Glutamatergic neuron (in vitro differentiated cells): Measurements from ENCODE around the gene TIMM44. TPM values are rescaled to one million over a fixed set of nuclear protein-coding genes. Genes with fewer than 3 reads are reported as not detected.
A peak's percentile ranks its signal among the peaks of the same experiment; 100 is the strongest.

Experiments
- DNase-seq: peaks from one replicate; pipeline ENCODE4 v3.0.0; 2022
- H3K27ac Mint-ChIP-seq: one replicate; pipeline ENCODE4 v1.8.0; 2020; ENCODE audit warnings: mild to moderate bottlenecking, mixed read lengths, inconsistent platforms; ENCODE audit not compliant: unreplicated experiment
- H3K27me3 Mint-ChIP-seq: one replicate; pipeline ENCODE4 v1.8.0; 2020; ENCODE audit warnings: mild to moderate bottlenecking, moderate library complexity, mixed read lengths, inconsistent platforms; ENCODE audit not compliant: unreplicated experiment
- H3K36me3 Mint-ChIP-seq: one replicate; pipeline ENCODE4 v1.8.0; 2020; ENCODE audit warnings: mild to moderate bottlenecking, mixed read lengths, inconsistent platforms; ENCODE audit not compliant: unreplicated experiment
- H3K4me1 Mint-ChIP-seq: one replicate; pipeline ENCODE4 v1.8.0; 2020; ENCODE audit warnings: mild to moderate bottlenecking, low read depth, mixed read lengths, inconsistent platforms; ENCODE audit not compliant: unreplicated experiment
- H3K4me3 Mint-ChIP-seq: one replicate; pipeline ENCODE4 v1.8.0; 2020; ENCODE audit warnings: mild to moderate bottlenecking, mixed read lengths, inconsistent platforms; ENCODE audit not compliant: unreplicated experiment
- H3K9me3 Mint-ChIP-seq: one replicate; pipeline ENCODE4 v1.8.0; 2020; ENCODE audit warnings: mild to moderate bottlenecking, moderate library complexity, mixed read lengths, inconsistent platforms; ENCODE audit not compliant: unreplicated experiment
- total RNA-seq: library from RNA; stranded (reverse); fragmentation: NEBNext Ultra II Directional; extraction: Animal tissue kit (Norgen Biotek cat#: 25700); gene quantifications from one replicate; pipeline ENCODE4 v1.2.1, GENCODE V29; 2021; ENCODE audit not compliant: unreplicated experiment
- TF ChIP-seq, protein P1 (sequence below): fragments of 200-600 bp; sonication (generic); IDR thresholded peaks from one replicate; pipeline ENCODE4 v1.5.0; 2021; ENCODE audit not compliant: partially characterized antibody, unreplicated experiment

TIMM44 gene
- total RNA-seq, 1 donor from 2014 or later: 109 TPM

DNA sequence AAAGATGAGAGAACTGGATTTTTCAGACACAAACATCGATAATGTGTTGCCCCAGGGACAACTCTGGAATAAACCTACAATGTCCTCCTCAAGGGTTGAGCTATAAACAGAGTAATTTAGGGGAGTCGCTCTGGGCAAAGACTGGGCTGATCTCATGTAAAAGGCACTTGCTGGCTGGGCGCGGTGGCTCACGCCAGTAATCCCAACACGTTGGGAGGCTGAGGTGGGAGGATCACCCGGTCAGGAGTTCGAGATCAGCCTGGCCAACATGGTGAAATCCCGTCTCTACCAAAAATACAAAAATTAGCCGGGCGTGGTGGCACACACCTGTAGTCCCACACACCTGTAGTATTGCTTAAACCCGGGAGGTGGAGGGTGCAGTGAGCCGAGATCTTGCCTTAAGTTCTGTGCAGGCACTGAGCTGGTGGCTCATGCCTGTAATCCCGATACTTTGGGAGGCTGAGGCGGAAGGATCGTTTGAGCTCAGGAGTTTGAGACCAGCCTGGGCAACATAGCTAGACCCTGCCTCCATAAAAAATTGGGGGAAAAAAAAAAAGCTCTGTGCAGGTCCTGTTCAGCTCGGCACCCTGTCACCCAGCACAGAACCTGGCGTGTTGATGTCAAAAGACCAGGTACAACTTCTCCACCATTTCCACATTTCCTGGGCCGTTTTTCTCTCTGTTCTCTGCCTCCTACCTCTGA lies 1.4 kb downstream of the TIMM44 start:
- H3K36me3 Mint-ChIP-seq: no peaks in the 10 kb centered on the region

DNA sequence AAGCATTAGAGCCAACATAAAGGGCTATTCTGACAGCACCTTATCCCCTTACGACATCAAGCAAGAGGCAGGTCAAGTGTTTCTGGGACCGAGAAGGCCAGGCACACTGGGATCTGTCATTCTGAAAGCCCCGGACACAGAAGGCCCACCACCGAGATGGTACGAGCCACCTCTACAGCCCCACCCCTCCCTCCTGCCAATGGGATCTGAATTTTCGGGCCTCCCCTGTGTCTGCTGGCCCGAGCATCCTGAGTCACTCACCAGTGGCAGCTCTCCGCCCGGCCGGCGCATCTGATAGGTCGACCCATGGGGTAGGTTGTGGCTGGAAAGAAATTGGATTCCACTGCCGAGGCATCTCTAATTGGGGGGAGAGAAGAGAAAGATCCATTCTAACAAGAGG lies 2.6 kb downstream of the TIMM44 start:
- H3K27ac Mint-ChIP-seq: no peak overlapping the region
- peaks cover 10% of the 10 kb centered on the region for H3K4me1 Mint-ChIP-seq
- peaks cover 17% of the 10 kb centered on the region for H3K9me3 Mint-ChIP-seq
- no peak overlapping the region for H3K4me3 Mint-ChIP-seq
- TF ChIP-seq, protein P1, sequence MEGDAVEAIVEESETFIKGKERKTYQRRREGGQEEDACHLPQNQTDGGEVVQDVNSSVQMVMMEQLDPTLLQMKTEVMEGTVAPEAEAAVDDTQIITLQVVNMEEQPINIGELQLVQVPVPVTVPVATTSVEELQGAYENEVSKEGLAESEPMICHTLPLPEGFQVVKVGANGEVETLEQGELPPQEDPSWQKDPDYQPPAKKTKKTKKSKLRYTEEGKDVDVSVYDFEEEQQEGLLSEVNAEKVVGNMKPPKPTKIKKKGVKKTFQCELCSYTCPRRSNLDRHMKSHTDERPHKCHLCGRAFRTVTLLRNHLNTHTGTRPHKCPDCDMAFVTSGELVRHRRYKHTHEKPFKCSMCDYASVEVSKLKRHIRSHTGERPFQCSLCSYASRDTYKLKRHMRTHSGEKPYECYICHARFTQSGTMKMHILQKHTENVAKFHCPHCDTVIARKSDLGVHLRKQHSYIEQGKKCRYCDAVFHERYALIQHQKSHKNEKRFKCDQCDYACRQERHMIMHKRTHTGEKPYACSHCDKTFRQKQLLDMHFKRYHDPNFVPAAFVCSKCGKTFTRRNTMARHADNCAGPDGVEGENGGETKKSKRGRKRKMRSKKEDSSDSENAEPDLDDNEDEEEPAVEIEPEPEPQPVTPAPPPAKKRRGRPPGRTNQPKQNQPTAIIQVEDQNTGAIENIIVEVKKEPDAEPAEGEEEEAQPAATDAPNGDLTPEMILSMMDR: no peak
- H3K27me3 Mint-ChIP-seq: peaks cover 14% of the 10 kb centered on the region
- no peaks in the 10 kb centered on the region for H3K36me3 Mint-ChIP-seq
- DNase-seq: no peak

More for the DNA sequence above, 1.4 kb downstream of the TIMM44 start:
- Mint-ChIP-seq H3K9me3 (peaks cover 17% of the 10 kb centered on the region), H3K27ac (no peak overlapping the region), H3K4me3 (peak overlapping the region; percentile 97), H3K4me1 (peaks cover 10% of the 10 kb centered on the region), H3K27me3 (peaks cover 14% of the 10 kb centered on the region)
- TF ChIP-seq, protein P1: no peak
- DNase-seq: no peak

DNA sequence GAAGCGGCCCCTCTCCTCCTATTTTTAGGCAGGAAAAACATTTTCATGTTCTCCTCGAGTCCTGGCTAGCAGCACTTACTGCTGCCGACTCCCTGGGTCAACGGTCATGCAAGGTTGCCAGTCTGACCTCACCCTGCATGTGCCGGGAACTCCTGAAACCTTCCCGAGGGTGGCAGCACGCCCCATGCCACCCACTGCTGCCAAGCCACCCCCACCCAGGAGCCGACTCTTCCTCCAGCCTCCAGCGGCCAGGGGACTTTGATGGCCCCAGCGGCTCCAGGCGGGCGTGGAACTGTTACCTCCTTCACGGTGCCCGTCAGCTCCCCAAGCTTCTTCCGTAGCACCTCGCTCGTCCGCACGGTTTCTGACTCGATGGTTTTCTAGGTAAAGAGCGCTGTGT lies 8.7 kb downstream of the TIMM44 start:
- no peak for DNase-seq
- no peaks in the 10 kb centered on the region for H3K36me3 Mint-ChIP-seq
- peaks cover 5% of the 10 kb centered on the region for H3K27me3 Mint-ChIP-seq
- no peak overlapping the region for H3K4me3 Mint-ChIP-seq
- TF ChIP-seq, protein P1: no peak
- H3K9me3 Mint-ChIP-seq: no peaks in the 10 kb centered on the region
- peaks cover 3% of the 10 kb centered on the region for H3K4me1 Mint-ChIP-seq
- H3K27ac Mint-ChIP-seq: no peak overlapping the region

DNA sequence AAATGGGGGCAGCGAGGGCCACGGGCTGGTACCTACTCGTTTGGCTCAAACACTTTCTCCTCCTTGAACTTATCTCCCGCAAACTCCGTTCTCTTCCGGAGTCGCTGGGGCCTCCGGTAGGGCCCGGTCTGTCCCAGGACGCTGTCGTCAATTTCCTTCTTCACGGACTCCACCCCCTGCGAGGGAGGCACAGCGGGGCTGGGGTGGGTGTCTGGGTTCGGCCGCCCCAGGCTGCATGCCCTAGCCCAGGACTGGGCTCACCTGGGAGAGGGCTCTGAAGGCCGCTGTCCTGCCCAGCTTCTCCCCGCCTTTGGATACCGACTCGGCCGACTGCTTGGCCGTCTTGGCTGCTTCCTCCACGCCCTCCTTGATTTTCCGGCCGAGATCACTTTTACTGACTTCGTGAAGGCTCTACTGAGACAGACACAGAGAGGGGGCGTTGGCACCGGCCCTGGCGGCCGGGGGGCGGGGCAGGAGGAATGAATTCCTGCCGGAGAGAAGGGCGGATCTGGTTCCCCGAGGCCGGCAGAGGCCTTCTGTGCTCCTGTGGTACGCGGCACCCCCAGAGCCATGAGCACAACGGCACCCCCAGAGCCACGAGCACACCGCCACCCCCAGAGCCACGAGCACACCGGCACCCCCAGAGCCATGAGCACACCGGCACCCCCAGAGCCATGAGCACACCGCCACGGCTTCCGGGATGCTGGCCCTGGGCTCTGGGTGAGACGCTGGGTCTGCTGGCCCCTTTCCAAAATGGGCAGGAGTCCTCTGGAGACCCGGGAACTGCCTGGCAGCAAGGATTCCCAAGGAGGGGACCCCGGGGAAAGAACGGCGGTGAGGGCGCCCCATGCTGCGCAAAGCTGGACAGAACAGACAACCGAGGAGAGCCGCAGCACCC lies 9.4 kb downstream of the TIMM44 start:
- Mint-ChIP-seq H3K27me3 (peaks cover 5% of the 10 kb centered on the region), H3K9me3 (no peaks in the 10 kb centered on the region), H3K4me1 (peaks cover 3% of the 10 kb centered on the region), H3K27ac (no peak overlapping the region), H3K36me3 (no peaks in the 10 kb centered on the region), H3K4me3 (no peak overlapping the region)
- DNase-seq: no peak
- TF ChIP-seq, protein P1: peak; percentile 1

DNA sequence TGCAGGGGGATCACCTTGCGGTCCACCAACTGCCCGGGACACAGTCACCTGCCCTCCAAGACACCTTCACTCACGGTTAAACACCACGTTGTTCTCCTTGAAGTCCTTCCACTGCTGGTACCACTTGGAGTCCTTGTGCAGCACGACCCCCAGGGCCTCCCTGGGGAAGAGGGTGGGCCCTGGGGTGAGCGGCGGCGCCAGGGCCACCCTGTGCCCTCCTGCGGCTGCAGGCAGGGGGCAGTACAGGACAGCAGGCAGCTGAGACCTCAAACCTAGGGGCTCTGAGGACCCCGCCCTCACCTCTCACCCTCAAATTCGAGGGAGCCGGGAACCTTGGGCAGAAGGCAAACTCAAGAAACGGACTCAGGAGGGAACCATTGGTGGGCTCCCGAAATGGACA lies 10.1 kb downstream of the TIMM44 start:
- DNase-seq: no peak
- Mint-ChIP-seq H3K9me3 (no peaks in the 10 kb centered on the region), H3K4me1 (peaks cover under 1% of the 10 kb centered on the region), H3K27ac (no peak overlapping the region), H3K4me3 (no peak overlapping the region), H3K36me3 (no peaks in the 10 kb centered on the region), H3K27me3 (peaks cover 2% of the 10 kb centered on the region)
- TF ChIP-seq, protein P1: peak; percentile 23
